HEK293 (cell line): ENCODE measurements around the gene NUDT16L1.

ENCODE experiments used
- FEZF1 ChIP-seq: fragments of 450-650 bp; formaldehyde crosslinking; IDR thresholded peaks from 2 replicates; pipeline ENCODE4 v1.5.1; 2016; ENCODE audit warnings: missing biosample characterization, missing genetic modification characterization
- GFI1B ChIP-seq: fragments of 450-650 bp; formaldehyde crosslinking; IDR thresholded peaks from 2 replicates; pipeline ENCODE4 v1.5.1; 2016; ENCODE audit warnings: missing biosample characterization, missing genetic modification characterization
- GLIS1 ChIP-seq: fragments of 450-650 bp; formaldehyde crosslinking; IDR thresholded peaks from 2 replicates; pipeline ENCODE4 v1.5.1; 2016; ENCODE audit warnings: missing biosample characterization, missing genetic modification characterization
- HOXA7 ChIP-seq: sonication (generic); formaldehyde crosslinking; IDR thresholded peaks from 2 replicates; pipeline ENCODE4 v1.8.1; 2022; ENCODE audit warnings: missing genetic modification reagents, borderline replicate concordance
- HOXC10 ChIP-seq: sonication (generic); formaldehyde crosslinking; IDR thresholded peaks from 2 replicates; pipeline ENCODE4 v1.8.1; 2023; ENCODE audit warnings: mild to moderate bottlenecking, missing genetic modification reagents
- PRDM1 ChIP-seq: fragments of 450-650 bp; formaldehyde crosslinking; IDR thresholded peaks from 2 replicates; pipeline ENCODE4; 2016; ENCODE audit warnings: missing biosample characterization, missing genetic modification characterization
- WT1 ChIP-seq: fragments of 450-650 bp; formaldehyde crosslinking; IDR thresholded peaks from 2 replicates; pipeline ENCODE4 v1.5.1; 2016; ENCODE audit warnings: missing biosample characterization, missing genetic modification characterization
- ZBTB7A ChIP-seq: fragments of 450-650 bp; formaldehyde crosslinking; IDR thresholded peaks from 2 replicates; pipeline ENCODE4 v1.5.1; 2016; ENCODE audit warnings: low read depth, missing biosample characterization, missing genetic modification characterization
- ZFP37 ChIP-seq: fragments of 450-650 bp; formaldehyde crosslinking; IDR thresholded peaks from 2 replicates; pipeline ENCODE4 v1.5.1; 2016; ENCODE audit warnings: missing biosample characterization, missing genetic modification characterization
- ZIC2 ChIP-seq: fragments of 450-650 bp; formaldehyde crosslinking; IDR thresholded peaks from 2 replicates; pipeline ENCODE4 v1.5.1; 2016; ENCODE audit warnings: missing biosample characterization, missing genetic modification characterization
- ZNF132 ChIP-seq: fragments of 450-650 bp; formaldehyde crosslinking; IDR thresholded peaks from 2 replicates; pipeline ENCODE4 v1.5.1; 2017; ENCODE audit warnings: missing biosample characterization, missing genetic modification characterization, borderline replicate concordance
- ZNF2 ChIP-seq: fragments of 450-650 bp; formaldehyde crosslinking; IDR thresholded peaks from 2 replicates; pipeline ENCODE4 v1.5.1; 2016; ENCODE audit warnings: missing biosample characterization, missing genetic modification characterization
- ZNF23 ChIP-seq: fragments of 450-650 bp; formaldehyde crosslinking; IDR thresholded peaks from 2 replicates; pipeline ENCODE4 v1.5.1; 2016; ENCODE audit warnings: missing biosample characterization, missing genetic modification characterization, borderline replicate concordance
- ZNF335 ChIP-seq: fragments of 450-650 bp; formaldehyde crosslinking; conservative IDR thresholded peaks from 2 replicates; pipeline ENCODE4 v1.5.1; 2016; ENCODE audit warnings: missing biosample characterization, missing genetic modification characterization
- ZNF341 ChIP-seq: fragments of 450-650 bp; formaldehyde crosslinking; IDR thresholded peaks from 2 replicates; pipeline ENCODE4; 2016; ENCODE audit warnings: low read depth, missing biosample characterization, missing genetic modification characterization
- ZNF48 ChIP-seq: fragments of 450-650 bp; formaldehyde crosslinking; IDR thresholded peaks from 2 replicates; pipeline ENCODE4 v1.5.1; 2016; ENCODE audit warnings: missing biosample characterization, missing genetic modification characterization
- ZNF514 ChIP-seq: fragments of 450-650 bp; formaldehyde crosslinking; IDR thresholded peaks from 2 replicates; pipeline ENCODE4 v1.5.1; 2016; ENCODE audit warnings: missing biosample characterization, missing genetic modification characterization
- ZNF596 ChIP-seq: fragments of 450-650 bp; IDR thresholded peaks from 2 replicates; pipeline ENCODE4 v1.5.0; 2018; ENCODE audit warnings: missing biosample characterization, mild to moderate bottlenecking, missing genetic modification characterization, moderate library complexity
- ZSCAN23 ChIP-seq: fragments of 450-650 bp; formaldehyde crosslinking; IDR thresholded peaks from 2 replicates; pipeline ENCODE4 v1.5.1; 2016; ENCODE audit warnings: missing biosample characterization, missing genetic modification characterization
- ZXDB ChIP-seq: fragments of 450-650 bp; formaldehyde crosslinking; IDR thresholded peaks from 2 replicates; pipeline ENCODE4 v1.5.1; 2016; ENCODE audit warnings: missing biosample characterization, missing genetic modification characterization
- TF ChIP-seq, protein P1 (sequence below): sonication (generic); formaldehyde crosslinking; IDR thresholded peaks from 2 replicates; pipeline ENCODE4 v1.8.1; 2022; ENCODE audit warnings: mild to moderate bottlenecking, moderate library complexity, missing genetic modification reagents
- TF ChIP-seq, protein P2 (sequence below): fragments of 450-650 bp; formaldehyde crosslinking; IDR thresholded peaks from 2 replicates; pipeline ENCODE4 v1.5.1; 2017; ENCODE audit warnings: missing biosample characterization, missing genetic modification characterization
- TF ChIP-seq, protein P3 (sequence below): fragments of 450-650 bp; formaldehyde crosslinking; IDR thresholded peaks from 2 replicates; pipeline ENCODE4 v1.5.1; 2016; ENCODE audit warnings: missing biosample characterization, missing genetic modification characterization, low read depth
- TF ChIP-seq, protein P4 (sequence below): fragments of 450-650 bp; formaldehyde crosslinking; IDR thresholded peaks from 2 replicates; pipeline ENCODE4 v1.5.1; 2016; ENCODE audit warnings: missing biosample characterization, missing genetic modification characterization
- TF ChIP-seq, protein P5 (sequence below): fragments of 450-650 bp; formaldehyde crosslinking; optimal IDR thresholded peaks from 2 replicates; pipeline ENCODE3; 2016; ENCODE audit warnings: missing biosample characterization, mild to moderate bottlenecking, missing genetic modification characterization
- TF ChIP-seq, protein P6 (sequence below): fragments of 450-650 bp; formaldehyde crosslinking; IDR thresholded peaks from 2 replicates; pipeline ENCODE4 v1.5.1; 2016; ENCODE audit warnings: missing biosample characterization, missing genetic modification characterization
- TF ChIP-seq, protein P7 (sequence below): fragments of 450-650 bp; formaldehyde crosslinking; IDR thresholded peaks from 2 replicates; pipeline ENCODE4 v1.5.1; 2016; ENCODE audit warnings: missing biosample characterization, missing genetic modification characterization
- TF ChIP-seq, protein P8 (sequence below): fragments of 450-650 bp; formaldehyde crosslinking; IDR thresholded peaks from 2 replicates; pipeline ENCODE4 v1.5.1; 2016; ENCODE audit warnings: missing biosample characterization, missing genetic modification characterization

The NUDT16L1 gene

DNA sequence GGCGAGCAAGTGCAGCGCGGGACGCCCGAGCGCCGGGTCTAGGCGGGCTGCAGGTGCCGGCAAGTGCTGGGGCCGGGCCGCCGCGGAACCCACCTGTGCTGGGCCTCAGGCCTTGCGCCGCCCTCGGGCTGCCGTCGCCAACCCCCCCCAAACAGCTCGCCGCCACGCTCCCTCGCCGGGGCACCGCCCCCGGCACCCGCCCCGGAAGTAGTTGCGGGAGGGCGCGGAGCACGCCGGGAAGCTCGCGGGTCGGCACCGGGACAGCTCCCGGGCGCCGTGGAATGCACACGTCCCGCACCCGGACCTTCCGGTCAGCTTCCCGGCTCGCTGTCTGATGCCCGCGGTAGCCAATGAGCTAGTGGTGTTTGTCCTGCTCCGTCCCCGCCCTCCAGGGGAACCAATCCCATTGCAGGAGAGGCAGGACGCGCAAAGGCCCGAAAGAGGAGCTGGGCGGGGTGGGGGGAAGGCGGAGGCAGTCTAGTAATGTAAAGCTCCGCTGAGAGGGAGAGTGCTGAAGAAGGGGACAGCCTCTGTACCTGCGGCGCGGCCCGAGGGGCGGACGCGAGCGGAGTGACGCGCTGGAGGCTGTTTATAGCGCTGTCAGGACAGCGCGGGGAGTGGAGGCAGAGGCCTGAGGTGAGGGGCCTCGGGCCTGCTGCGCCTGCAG, 40.8 kb downstream of the NUDT16L1 start, which contains the start of the genes ANKS3 and DNAAF8 (continued):
- TF ChIP-seq ZNF48 (tag by site-specific recombination) (no peak), GFI1B (no peak), ZXDB (tag by site-specific recombination) (peak; percentile 71; the same call in 1 of the 2 replicates), ZNF596 (tag by site-specific recombination) (peak; percentile 61; the same call in 1 of the 2 replicates), PRDM1 (tag by site-specific recombination) (no peak), HOXC10 (no peak), ZNF335 (tag by site-specific recombination) (peak; percentile 88; the same call in 1 of the 2 replicates), ZNF2 (tag by site-specific recombination) (no peak), WT1 (tag by site-specific recombination) (no peak), ZNF341 (tag by site-specific recombination) (peak; percentile 94), ZIC2 (tag by site-specific recombination) (no peak), FEZF1 (no peak), ZBTB7A (tag by site-specific recombination) (no peak), ZSCAN23 (no peak), ZNF23 (no peak), GLIS1 (tag by site-specific recombination) (no peak; the same call in 1 of the 2 replicates), HOXA7 (CRISPR knock-in tag) (no peak), ZNF132 (no peak), ZFP37 (no peak), ZNF514 (tag by site-specific recombination) (no peak)
- TF ChIP-seq, protein P1, sequence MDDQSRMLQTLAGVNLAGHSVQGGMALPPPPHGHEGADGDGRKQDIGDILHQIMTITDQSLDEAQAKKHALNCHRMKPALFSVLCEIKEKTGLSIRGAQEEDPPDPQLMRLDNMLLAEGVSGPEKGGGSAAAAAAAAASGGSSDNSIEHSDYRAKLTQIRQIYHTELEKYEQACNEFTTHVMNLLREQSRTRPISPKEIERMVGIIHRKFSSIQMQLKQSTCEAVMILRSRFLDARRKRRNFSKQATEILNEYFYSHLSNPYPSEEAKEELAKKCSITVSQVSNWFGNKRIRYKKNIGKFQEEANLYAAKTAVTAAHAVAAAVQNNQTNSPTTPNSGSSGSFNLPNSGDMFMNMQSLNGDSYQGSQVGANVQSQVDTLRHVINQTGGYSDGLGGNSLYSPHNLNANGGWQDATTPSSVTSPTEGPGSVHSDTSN (CRISPR knock-in tag), result peak; percentile 79
- TF ChIP-seq, protein P2, sequence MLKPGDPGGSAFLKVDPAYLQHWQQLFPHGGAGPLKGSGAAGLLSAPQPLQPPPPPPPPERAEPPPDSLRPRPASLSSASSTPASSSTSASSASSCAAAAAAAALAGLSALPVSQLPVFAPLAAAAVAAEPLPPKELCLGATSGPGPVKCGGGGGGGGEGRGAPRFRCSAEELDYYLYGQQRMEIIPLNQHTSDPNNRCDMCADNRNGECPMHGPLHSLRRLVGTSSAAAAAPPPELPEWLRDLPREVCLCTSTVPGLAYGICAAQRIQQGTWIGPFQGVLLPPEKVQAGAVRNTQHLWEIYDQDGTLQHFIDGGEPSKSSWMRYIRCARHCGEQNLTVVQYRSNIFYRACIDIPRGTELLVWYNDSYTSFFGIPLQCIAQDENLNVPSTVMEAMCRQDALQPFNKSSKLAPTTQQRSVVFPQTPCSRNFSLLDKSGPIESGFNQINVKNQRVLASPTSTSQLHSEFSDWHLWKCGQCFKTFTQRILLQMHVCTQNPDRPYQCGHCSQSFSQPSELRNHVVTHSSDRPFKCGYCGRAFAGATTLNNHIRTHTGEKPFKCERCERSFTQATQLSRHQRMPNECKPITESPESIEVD, result no peak
- TF ChIP-seq, protein P3, sequence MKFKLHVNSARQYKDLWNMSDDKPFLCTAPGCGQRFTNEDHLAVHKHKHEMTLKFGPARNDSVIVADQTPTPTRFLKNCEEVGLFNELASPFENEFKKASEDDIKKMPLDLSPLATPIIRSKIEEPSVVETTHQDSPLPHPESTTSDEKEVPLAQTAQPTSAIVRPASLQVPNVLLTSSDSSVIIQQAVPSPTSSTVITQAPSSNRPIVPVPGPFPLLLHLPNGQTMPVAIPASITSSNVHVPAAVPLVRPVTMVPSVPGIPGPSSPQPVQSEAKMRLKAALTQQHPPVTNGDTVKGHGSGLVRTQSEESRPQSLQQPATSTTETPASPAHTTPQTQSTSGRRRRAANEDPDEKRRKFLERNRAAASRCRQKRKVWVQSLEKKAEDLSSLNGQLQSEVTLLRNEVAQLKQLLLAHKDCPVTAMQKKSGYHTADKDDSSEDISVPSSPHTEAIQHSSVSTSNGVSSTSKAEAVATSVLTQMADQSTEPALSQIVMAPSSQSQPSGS, result no peak
- TF ChIP-seq, protein P4, sequence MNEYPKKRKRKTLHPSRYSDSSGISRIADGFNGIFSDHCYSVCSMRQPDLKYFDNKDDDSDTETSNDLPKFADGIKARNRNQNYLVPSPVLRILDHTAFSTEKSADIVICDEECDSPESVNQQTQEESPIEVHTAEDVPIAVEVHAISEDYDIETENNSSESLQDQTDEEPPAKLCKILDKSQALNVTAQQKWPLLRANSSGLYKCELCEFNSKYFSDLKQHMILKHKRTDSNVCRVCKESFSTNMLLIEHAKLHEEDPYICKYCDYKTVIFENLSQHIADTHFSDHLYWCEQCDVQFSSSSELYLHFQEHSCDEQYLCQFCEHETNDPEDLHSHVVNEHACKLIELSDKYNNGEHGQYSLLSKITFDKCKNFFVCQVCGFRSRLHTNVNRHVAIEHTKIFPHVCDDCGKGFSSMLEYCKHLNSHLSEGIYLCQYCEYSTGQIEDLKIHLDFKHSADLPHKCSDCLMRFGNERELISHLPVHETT, result no peak; the same call in 1 of the 2 replicates
- TF ChIP-seq, protein P5, sequence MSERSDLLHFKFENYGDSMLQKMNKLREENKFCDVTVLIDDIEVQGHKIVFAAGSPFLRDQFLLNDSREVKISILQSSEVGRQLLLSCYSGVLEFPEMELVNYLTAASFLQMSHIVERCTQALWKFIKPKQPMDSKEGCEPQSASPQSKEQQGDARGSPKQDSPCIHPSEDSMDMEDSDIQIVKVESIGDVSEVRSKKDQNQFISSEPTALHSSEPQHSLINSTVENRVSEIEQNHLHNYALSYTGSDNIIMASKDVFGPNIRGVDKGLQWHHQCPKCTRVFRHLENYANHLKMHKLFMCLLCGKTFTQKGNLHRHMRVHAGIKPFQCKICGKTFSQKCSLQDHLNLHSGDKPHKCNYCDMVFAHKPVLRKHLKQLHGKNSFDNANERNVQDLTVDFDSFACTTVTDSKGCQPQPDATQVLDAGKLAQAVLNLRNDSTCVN (tag by site-specific recombination), result peak; percentile 87
- TF ChIP-seq, protein P6, sequence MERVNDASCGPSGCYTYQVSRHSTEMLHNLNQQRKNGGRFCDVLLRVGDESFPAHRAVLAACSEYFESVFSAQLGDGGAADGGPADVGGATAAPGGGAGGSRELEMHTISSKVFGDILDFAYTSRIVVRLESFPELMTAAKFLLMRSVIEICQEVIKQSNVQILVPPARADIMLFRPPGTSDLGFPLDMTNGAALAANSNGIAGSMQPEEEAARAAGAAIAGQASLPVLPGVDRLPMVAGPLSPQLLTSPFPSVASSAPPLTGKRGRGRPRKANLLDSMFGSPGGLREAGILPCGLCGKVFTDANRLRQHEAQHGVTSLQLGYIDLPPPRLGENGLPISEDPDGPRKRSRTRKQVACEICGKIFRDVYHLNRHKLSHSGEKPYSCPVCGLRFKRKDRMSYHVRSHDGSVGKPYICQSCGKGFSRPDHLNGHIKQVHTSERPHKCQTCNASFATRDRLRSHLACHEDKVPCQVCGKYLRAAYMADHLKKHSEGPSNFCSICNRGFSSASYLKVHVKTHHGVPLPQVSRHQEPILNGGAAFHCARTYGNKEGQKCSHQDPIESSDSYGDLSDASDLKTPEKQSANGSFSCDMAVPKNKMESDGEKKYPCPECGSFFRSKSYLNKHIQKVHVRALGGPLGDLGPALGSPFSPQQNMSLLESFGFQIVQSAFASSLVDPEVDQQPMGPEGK (tag by site-specific recombination), result peak; percentile 76
- TF ChIP-seq, protein P7, sequence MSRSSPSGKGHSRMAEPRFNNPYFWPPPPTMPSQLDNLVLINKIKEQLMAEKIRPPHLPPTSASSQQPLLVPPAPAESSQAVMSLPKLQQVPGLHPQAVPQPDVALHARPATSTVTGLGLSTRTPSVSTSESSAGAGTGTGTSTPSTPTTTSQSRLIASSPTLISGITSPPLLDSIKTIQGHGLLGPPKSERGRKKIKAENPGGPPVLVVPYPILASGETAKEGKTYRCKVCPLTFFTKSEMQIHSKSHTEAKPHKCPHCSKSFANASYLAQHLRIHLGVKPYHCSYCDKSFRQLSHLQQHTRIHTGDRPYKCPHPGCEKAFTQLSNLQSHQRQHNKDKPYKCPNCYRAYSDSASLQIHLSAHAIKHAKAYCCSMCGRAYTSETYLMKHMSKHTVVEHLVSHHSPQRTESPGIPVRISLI (tag by site-specific recombination), result no peak
- TF ChIP-seq, protein P8, sequence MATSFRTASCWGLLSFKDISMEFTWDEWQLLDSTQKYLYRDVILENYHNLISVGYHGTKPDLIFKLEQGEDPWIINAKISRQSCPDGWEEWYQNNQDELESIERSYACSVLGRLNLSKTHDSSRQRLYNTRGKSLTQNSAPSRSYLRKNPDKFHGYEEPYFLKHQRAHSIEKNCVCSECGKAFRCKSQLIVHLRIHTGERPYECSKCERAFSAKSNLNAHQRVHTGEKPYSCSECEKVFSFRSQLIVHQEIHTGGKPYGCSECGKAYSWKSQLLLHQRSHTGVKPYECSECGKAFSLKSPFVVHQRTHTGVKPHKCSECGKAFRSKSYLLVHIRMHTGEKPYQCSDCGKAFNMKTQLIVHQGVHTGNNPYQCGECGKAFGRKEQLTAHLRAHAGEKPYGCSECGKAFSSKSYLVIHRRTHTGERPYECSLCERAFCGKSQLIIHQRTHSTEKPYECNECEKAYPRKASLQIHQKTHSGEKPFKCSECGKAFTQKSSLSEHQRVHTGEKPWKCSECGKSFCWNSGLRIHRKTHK (tag by site-specific recombination), result no peak
